Neural cell (in vitro differentiated cells): ENCODE data around the gene GLB1L3. TPM values are rescaled to one million over a fixed set of nuclear protein-coding genes. Genes with fewer than 3 reads are reported as not detected.

Source experiments
- H2AFZ ChIP-seq: fragments of 200-600, 300-800 bp; sonication (generic), shearing (Covaris generic); 2 replicates; pipeline ENCODE4 v1.6.0; 2014; ENCODE audit warnings: low read depth, mild to moderate bottlenecking, antibody characterized with exemption, low read length, moderate library complexity
- H3F3A ChIP-seq: fragments of 200-600 bp; shearing (Covaris generic); 2 replicates; pipeline ENCODE4 v1.6.1; 2016; ENCODE audit warnings: mild to moderate bottlenecking, moderate library complexity, mixed read lengths, antibody characterized with exemption, low read length; ENCODE audit not compliant: insufficient read depth, poor library complexity, severe bottlenecking
- H3K27ac ChIP-seq: fragments of 200-600, 300-800 bp; sonication (generic), shearing (Covaris generic); 2 replicates; pipeline ENCODE4 v1.5.1; 2014; ENCODE audit warnings: mild to moderate bottlenecking, low read length, moderate library complexity
- H3K27me3 ChIP-seq: fragments of 300-800, 200-600 bp; sonication (generic), shearing (Covaris generic); 2 replicates; pipeline ENCODE4 v1.6.0; 2014; ENCODE audit warnings: mild to moderate bottlenecking, low read depth, low read length, moderate library complexity; ENCODE audit not compliant: insufficient read depth
- H3K36me3 ChIP-seq: fragments of 300-800, 200-600 bp; sonication (generic), shearing (Covaris generic); 2 replicates; pipeline ENCODE4 v1.5.1; 2014; ENCODE audit warnings: mild to moderate bottlenecking, antibody characterized with exemption, low read length, moderate library complexity; ENCODE audit not compliant: insufficient read depth
- H3K4me2 ChIP-seq: fragments of 300-800, 200-600 bp; sonication (generic), shearing (Covaris generic); 2 replicates; pipeline ENCODE4 v1.6.0; 2014; ENCODE audit warnings: mild to moderate bottlenecking, low read length
- H3K4me3 ChIP-seq: fragments of 300-800, 200-600 bp; sonication (generic), shearing (Covaris generic); 2 replicates; pipeline ENCODE4 v1.5.1; 2014; ENCODE audit warnings: mild to moderate bottlenecking, low read length, moderate library complexity
- H3K79me2 ChIP-seq: fragments of 200-600 bp; shearing (Covaris generic); replicated peaks from 2 replicates; pipeline ENCODE4 v1.6.0; 2014; ENCODE audit warnings: mild to moderate bottlenecking, low read length, moderate library complexity; ENCODE audit not compliant: insufficient read depth
- H3K9ac ChIP-seq: fragments of 300-800, 200-600 bp; sonication (generic), shearing (Covaris generic); 2 replicates; pipeline ENCODE4 v1.6.1; 2016; ENCODE audit warnings: mild to moderate bottlenecking, low read length, mixed read lengths
- H3K9me2 ChIP-seq: fragments of 200-600 bp; shearing (Covaris generic); 2 replicates; pipeline ENCODE4 v1.6.1; 2016; ENCODE audit warnings: mild to moderate bottlenecking, low read length, mixed read lengths; ENCODE audit not compliant: insufficient read depth
- H3K9me3 ChIP-seq: fragments of 200-600, 300-800 bp; sonication (generic), shearing (Covaris generic); 2 replicates; pipeline ENCODE4 v1.6.1; 2016; ENCODE audit warnings: mild to moderate bottlenecking, mixed run types, low read length, moderate library complexity, mixed read lengths
- H4K20me1 ChIP-seq: fragments of 200-600 bp; shearing (Covaris generic); 2 replicates; pipeline ENCODE4 v1.6.1; 2016; ENCODE audit warnings: mild to moderate bottlenecking, mixed run types; ENCODE audit not compliant: insufficient read depth
- CTCF ChIP-seq: fragments of 450-650 bp; IDR thresholded peaks from 2 replicates; pipeline ENCODE4 v1.5.1; 2014; ENCODE audit warnings: antibody characterized with exemption, mild to moderate bottlenecking, moderate library complexity; ENCODE audit not compliant: poor library complexity, severe bottlenecking
- EP300 ChIP-seq: fragments of 450-650 bp; conservative IDR thresholded peaks from 2 replicates; pipeline ENCODE4 v1.6.1; 2014; ENCODE audit warnings: antibody characterized with exemption, mild to moderate bottlenecking, moderate library complexity; ENCODE audit not compliant: poor library complexity, severe bottlenecking
- EZH2 ChIP-seq: fragments of 200-600, 300-800 bp; shearing (Covaris generic), sonication (generic); IDR thresholded peaks from 2 replicates; pipeline ENCODE4 v1.6.1; 2014; ENCODE audit warnings: antibody characterized with exemption, low read length, borderline replicate concordance, mild to moderate bottlenecking; ENCODE audit not compliant: insufficient read depth, poor library complexity, severe bottlenecking
- MXI1 ChIP-seq: fragments of 450-650 bp; conservative IDR thresholded peaks from 2 replicates; pipeline ENCODE4 v1.6.1; 2014; ENCODE audit warnings: antibody characterized with exemption, mild to moderate bottlenecking; ENCODE audit not compliant: poor library complexity, severe bottlenecking
- POLR2AphosphoS5 ChIP-seq: IDR thresholded peaks from 2 replicates; pipeline ENCODE4 v1.6.1; 2012
- RAD21 ChIP-seq: fragments of 450-650 bp; conservative IDR thresholded peaks from 2 replicates; pipeline ENCODE4 v1.6.1; 2014; ENCODE audit warnings: antibody characterized with exemption, mild to moderate bottlenecking, moderate library complexity
- REST ChIP-seq: IDR thresholded peaks from 2 replicates; pipeline ENCODE4 v1.6.1; 2012; ENCODE audit warnings: borderline replicate concordance
- SMC3 ChIP-seq: fragments of 450-650 bp; conservative IDR thresholded peaks from 2 replicates; pipeline ENCODE4 v1.6.1; 2014; ENCODE audit warnings: antibody characterized with exemption, mild to moderate bottlenecking, moderate library complexity; ENCODE audit not compliant: poor library complexity
- TAF1 ChIP-seq: IDR thresholded peaks from 2 replicates; pipeline ENCODE4 v1.6.1; 2012; ENCODE audit warnings: low read depth
- polyA plus RNA-seq: library from polyadenylated mRNA; depleted of rRNA; stranded (reverse); fragments of >200 nt; gene quantifications from 2 replicates; pipeline ENCODE4 v1.2.3, GENCODE V29; 2014

Gene GLB1L3
- polyA plus RNA-seq, 1 donor from 2014 or later, result 0.19 TPM

GRCh38 chr11:134346101-134346975 lies 70.2 kb downstream of the GLB1L3 start:
- Histone ChIP-seq H2AFZ (no peak overlapping the region), H3K9me3 (no peaks in the 10 kb centered on the region), H3K4me2 (no peak overlapping the region), H3K9ac (no peak overlapping the region), H3K4me3 (no peak overlapping the region), H3K9me2 (no peaks in the 10 kb centered on the region), H3K27me3 (no peaks in the 10 kb centered on the region), H4K20me1 (no peaks in the 10 kb centered on the region), H3K79me2 (no peaks in the 10 kb centered on the region), H3F3A (no peaks in the 10 kb centered on the region), H3K36me3 (no peaks in the 10 kb centered on the region), H3K27ac (no peak overlapping the region)
- no peak for TF ChIP-seq REST
- no peak for TF ChIP-seq RAD21
- TF ChIP-seq EZH2, result no peak
- TF ChIP-seq POLR2AphosphoS5, result no peak
- TF ChIP-seq SMC3, result no peak
- TF ChIP-seq CTCF, result no peak
- no peak for TF ChIP-seq MXI1
- TF ChIP-seq EP300, result no peak
- no peak for TF ChIP-seq TAF1

- Histone ChIP-seq H3K9me3 (no peaks in the 10 kb centered on the region), H3K36me3 (no peaks in the 10 kb centered on the region), H3K9me2 (no peaks in the 10 kb centered on the region), H3K27ac (no peak overlapping the region), H3K9ac (no peak overlapping the region), H3K4me2 (no peak overlapping the region), H3K4me3 (no peak overlapping the region), H2AFZ (no peak overlapping the region), H3F3A (no peaks in the 10 kb centered on the region), H3K27me3 (no peaks in the 10 kb centered on the region), H3K79me2 (no peaks in the 10 kb centered on the region), H4K20me1 (no peaks in the 10 kb centered on the region)
- no peak for TF ChIP-seq REST
- no peak for TF ChIP-seq CTCF
- no peak for TF ChIP-seq POLR2AphosphoS5
- TF ChIP-seq TAF1, result no peak
- TF ChIP-seq EZH2, result no peak
- TF ChIP-seq RAD21, result no peak
- no peak for TF ChIP-seq SMC3
- TF ChIP-seq MXI1, result no peak
- no peak for TF ChIP-seq EP300
These were observed 70.8 kb downstream of the GLB1L3 start for GRCh38 chr11:134346976-134347350.
